Jurkat, Clone E6-1 (cell line): Measurements from ENCODE around the gene S100A4. TPM values are rescaled to one million over a fixed set of nuclear protein-coding genes. Genes with fewer than 3 reads are reported as not detected.
"Not testable (repeated sequence)": the region's sequence is repeated elsewhere in the genome, so short reads cannot be mapped to it uniquely, and the experiment has no call there.

Source experiments
- DNase-seq: peaks from one replicate; pipeline ENCODE4 v3.0.0-alpha.2; 2011; ENCODE audit warnings: low read depth, low spot score
- H3K4me3 ChIP-seq: 2 replicates; pipeline ENCODE4 v1.5.1; 2011; ENCODE audit warnings: mild to moderate bottlenecking, low read length, control low read depth, moderate library complexity
- polyA plus RNA-seq: library from polyadenylated mRNA; unstranded; fragments of >200 nt; gene quantifications from one replicate; pipeline ENCODE4 v1.2.1, GENCODE V29; 2012; ENCODE audit warnings: missing spikeins; ENCODE audit not compliant: insufficient read length, insufficient read depth

Gene S100A4
- 41.9 TPM for polyA plus RNA-seq

DNA sequence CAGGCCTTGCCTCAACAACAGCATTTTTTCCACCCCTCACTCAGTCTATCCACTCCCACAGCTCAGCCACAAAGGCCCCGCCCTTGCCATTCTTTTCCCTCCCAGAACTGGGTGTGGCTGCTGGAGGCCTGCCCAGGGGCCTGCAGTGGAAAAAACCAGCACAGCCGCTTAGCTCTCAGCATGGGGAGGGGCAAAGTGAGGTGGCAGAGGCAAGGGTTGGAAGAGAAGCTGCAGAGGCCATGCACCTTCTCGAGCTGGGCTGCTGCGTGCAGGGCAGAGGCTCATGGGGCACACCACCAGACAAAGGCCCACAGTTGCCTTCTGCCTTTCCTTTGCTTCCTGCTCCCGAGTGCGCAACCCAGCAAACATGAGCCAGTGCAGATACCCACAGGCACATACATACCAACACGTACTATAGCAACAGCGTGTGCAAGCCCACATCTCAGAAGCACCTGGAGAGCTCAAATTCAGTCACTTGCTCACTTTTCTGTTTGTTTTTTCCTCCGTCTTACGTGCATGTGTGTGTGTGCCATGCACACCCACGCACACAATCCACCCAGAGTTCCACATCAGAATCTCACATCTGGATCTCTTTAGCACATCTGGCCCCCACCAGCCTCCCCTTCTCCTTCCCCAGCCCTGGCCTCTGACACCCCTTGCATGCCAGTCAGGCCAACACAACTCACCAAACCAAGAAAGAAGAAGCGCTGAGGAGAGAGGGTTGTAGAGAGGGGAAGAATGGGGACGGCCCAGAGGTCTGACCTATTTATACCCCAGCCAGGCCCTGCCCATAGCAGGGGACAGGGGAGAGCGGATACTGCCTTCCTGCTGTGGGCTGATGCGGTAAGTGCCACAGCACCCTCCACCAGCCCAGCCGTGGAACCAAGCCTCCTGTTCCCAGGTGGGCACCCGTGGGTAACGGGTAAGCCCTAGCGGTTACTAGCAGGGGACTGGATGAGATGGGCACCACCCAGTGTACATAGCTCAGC is at the start of gene S100A4:
Gene S100A4, minus strand, starts transcription at position 740 of the 989 bp plus-strand sequence. CDS start 1,012 bp downstream, outside the sequence.
- DNase-seq, result peak; percentile 94
- H3K4me3 ChIP-seq, result peak within 1 kb of the TSS; percentile 29

DNA sequence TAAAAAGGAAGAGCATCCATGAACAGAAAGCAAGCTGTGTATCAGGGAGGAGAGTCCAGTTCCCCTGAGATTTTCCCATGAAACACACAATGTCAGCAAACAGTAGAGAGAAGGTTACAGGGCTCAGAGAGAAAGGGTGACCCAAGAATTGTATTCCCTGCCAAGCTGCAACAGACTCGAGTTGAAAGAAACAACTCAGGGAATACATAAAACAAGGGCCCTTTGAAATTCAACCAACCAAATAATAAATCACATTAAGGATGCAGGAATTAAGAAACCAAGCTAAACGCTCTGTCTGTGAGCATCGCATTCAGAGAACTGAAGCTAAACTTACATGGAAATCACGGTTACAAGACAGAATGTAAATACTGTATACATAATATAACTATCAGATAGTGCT is 47.1 kb upstream of the S100A4 start:
- H3K4me3 ChIP-seq, result no peak overlapping the region
- DNase-seq, result no peak

DNA sequence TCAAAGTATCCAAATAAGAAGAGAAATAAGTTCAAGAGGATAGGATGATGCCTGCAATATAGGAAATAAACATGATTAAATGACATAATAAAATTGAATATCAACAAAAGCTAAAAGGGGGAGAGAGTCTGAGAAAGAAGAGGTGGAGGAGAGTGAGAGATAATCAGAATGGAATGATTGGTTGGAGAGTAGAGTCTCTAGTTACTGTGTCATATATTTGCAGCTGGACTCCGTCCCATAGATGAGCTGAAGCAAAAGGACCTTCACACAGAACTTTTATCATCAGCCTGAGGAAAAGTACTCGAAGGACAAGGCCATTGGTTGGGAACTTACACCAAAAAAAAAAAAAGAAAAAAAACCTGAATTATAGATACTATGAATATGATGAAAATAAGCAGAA is 42.9 kb upstream of the S100A4 start:
- no peak overlapping the region for H3K4me3 ChIP-seq
- DNase-seq, result no peak

DNA sequence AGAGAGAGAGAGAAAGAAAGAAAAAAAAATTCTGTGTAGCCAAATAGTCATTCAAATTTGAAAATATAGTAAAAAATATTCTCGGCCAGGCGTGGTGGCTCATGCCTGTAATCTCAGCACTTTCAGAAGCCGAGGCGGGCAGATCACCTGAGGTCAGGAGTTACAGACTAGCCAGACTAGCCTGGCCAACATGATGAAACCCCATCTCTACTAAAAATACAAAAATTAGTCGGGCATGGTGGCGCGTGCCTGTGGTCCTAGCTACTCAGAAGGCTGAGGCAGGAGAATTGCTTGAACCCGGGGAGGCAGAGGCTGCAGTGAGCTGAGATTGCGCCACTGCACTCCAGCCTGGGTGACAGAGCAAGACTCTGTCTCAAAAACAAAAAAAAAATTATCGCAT is 42.4 kb upstream of the S100A4 start:
- not testable (repeated sequence) for DNase-seq, H3K4me3 ChIP-seq

DNA sequence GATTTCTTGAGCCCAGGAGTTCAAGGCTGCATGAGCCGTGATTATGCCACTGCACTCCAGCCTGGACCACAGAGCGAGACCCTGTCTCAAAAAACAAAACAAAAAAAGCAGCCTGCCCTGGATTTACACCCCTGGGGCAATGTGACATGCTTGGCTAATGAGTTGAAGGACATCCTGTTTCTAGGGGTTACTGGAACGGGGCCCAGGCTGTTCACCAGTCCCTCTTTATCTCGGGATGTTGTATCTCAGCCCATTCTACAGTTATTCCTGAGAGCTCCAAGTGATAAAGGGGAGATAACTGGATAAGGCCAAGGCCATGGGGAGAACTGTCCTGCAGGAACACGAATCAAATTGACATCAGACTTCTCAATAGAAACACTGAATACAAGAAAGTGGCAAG is 41.7 kb upstream of the S100A4 start:
- H3K4me3 ChIP-seq, result no peak overlapping the region
- DNase-seq, result no peak

DNA sequence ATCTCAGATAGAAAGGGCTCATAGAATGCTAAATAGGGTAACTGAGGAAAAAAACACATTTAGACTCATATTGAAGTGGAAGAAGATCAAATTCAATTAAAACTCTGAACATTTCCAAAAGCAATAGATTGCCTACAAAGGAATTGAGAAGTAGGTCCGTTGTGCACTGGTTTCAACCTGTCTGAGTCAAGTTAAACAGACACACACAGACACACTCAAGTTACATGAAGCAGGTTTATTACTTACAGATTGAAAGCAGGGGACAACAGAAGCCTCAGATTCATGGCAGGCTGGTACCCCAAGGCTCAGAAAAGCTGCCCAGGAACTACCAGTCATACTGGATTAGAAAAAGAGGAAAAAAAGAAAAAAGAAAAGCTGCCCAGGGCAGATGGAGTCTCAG is 40.7 kb upstream of the S100A4 start:
- DNase-seq, result no peak

DNA sequence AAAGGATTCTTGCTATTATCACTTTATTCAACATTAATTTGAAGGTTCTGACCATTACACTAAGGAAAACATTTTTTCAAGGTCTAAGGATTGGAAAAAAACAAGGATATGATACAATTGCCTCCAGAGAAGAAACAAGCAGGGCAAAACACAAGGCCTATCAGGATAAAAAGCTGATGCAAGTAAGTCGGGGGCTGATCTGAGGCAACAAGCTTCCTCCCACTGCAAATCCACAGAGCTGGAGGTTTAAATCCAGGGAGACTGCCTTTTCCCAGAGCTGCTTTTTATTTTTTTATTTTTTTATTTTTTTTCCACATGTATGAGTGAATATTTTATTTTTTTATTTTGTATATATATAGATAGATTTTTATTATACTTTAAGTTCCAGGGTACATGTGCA is 39.4 kb upstream of the S100A4 start:
- no peak overlapping the region for H3K4me3 ChIP-seq
- no peak for DNase-seq

More for the DNA sequence above, 40.7 kb upstream of the S100A4 start:
- H3K4me3 ChIP-seq, result no peak overlapping the region

DNA sequence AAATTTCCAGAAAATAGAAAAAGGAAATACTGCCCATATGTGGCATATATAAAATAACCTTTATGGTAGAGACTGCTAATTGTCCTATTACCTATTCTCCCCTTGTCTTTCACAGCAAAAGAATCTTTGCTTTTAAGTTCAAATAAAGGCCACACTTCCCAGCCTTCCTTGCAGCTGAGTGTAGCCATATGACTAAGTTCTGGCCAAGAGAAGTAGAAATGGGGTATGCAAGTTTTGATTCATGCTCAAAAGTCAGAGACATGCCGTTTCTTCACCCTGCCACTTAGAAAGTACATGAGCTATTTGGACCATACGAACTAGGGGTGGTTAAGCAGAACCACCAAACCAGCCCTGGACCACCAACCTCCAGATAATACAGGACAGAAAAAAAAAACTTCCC is 38.4 kb upstream of the S100A4 start:
- no peak overlapping the region for H3K4me3 ChIP-seq
- no peak for DNase-seq

DNA sequence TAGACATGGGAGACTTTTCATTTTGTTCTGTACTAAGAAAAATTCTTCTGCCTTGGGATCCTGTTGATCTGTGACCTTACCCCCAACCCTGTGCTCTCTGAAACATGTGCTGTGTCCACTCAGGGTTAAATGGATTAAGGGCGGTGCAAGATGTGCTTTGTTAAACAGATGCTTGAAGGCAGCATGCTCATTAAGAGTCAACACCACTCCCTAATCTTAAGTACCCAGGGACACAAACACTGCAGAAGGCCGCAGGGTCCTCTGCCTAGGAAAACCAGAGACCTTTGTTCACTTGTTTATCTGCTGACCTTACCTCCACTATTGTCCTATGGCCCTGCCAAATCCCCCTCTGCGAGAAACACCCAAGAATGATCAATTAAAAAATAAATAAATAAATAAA is 37.9 kb upstream of the S100A4 start:
- DNase-seq, H3K4me3 ChIP-seq: not testable (repeated sequence)

DNA sequence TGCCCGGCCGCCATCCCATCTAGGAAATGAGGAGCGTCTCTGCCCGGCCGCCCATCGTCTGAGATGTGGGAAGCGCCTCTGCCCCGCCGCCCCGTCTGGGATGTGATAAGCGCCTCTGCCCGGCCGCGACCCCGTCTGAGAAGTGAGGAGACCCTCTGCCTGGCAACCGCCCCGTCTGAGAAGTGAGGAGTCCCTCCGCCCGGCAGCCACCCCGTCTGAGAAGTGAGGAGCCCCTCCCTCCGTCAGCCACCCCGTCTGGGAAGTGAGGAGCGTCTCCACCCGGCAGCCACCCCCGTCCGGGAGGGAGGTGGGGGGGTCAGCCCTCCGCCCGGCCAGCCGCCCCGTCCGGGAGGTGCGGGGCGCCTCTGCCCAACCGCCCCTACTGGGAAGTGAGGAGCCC is 37.2 kb upstream of the S100A4 start:
- not testable (repeated sequence) for H3K4me3 ChIP-seq, DNase-seq

DNA sequence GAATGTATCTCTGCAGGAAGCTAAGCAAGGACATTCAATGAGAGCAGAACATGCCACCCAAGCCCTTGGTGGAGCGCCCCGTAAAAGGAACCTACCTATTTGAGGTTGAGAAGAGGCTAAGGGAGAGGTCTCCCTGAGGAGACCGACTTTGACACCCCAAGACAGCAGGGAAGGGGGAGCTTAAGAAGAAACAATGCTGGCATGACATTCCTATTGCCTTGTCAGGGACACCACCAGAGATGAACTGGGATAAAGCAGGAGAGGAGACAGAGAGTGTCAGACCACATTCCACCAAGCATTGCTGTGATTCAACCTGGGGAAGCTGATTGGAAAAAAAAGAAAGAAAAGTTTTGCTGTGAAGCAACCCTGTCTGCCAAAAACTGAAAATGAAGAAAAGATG is 33.3 kb upstream of the S100A4 start:
- no peak for DNase-seq
- no peak overlapping the region for H3K4me3 ChIP-seq

DNA sequence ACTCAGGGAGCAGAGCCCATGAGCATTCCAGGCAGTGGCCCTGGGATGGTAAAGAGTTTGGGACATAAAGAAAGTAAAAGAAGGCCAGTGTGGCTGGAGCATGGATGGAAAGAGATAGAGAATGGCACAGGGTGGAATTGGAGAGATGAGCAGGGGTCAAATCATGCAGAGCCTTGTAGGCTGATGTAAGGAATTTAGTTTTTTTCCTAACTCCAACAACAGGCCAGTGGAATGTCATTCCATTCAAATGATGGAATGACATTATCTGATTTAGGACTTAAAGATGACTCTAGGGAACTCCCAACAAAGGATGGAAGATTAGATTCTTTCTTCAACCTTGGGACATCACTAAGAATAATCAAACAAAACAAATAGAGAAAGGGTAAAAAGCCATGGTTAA is 32.9 kb upstream of the S100A4 start:
- H3K4me3 ChIP-seq, result no peak overlapping the region
- DNase-seq, result no peak

DNA sequence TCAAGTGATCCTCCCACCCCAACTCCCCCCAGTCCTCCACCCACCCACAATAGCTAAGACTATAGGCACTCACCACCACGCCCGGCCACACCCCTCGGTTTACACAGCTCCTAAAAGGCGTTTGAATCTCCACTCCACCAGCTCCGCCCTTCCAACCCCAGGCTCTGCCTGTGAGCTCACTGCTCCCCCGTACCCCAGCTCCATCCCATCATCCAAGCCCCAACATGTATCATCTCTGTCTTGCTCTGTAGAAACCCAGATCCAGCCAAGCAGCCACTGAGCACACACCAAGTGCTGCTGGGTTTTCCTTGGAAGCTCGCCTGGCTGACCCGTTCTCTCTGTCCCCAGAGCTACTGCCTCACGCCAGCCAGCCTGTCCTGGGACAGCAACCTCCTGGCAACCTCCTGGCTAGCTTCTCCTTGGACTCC is 32.0 kb upstream of the S100A4 start:
- no peak overlapping the region for H3K4me3 ChIP-seq
- no peak for DNase-seq

DNA sequence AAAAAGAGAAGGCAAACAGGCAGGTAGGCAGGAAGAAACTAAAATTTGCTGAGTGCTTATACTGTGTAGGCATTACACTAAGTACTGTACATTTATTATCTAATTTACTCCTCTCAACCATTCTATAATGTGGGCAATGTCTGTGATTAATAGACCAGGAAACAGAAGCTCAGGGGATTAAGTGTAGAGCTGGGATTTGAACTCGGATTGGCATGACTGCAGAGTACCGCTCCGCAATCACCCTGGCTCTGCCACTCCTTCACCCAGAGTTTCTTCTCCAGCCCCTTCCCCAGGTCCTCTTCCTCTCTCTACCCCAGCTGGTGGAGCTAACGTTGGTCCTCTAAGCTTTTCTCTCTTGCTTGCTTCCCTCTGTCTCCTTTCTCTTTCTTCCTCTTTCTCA is 31.5 kb upstream of the S100A4 start:
- no peak overlapping the region for H3K4me3 ChIP-seq
- DNase-seq, result no peak

DNA sequence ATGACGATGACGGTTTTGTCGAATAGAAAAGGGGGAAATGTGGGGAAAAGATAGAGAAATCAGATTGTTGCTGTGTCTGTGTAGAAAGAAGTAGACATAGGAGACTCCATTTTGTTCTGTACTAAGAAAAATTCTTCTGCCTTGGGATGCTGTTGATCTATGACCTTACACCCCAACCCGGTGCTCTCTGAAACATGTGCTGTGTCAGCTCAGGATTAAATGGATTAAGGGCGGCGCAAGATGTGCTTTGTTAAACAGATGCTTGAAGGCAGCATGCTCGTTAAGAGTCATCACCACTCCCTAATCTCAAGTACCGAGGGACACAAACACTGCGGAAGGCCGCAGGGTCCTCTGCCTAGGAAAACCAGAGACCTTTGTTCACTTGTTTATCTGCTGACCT is 29.9 kb upstream of the S100A4 start:
- DNase-seq, result not testable (repeated sequence)

DNA sequence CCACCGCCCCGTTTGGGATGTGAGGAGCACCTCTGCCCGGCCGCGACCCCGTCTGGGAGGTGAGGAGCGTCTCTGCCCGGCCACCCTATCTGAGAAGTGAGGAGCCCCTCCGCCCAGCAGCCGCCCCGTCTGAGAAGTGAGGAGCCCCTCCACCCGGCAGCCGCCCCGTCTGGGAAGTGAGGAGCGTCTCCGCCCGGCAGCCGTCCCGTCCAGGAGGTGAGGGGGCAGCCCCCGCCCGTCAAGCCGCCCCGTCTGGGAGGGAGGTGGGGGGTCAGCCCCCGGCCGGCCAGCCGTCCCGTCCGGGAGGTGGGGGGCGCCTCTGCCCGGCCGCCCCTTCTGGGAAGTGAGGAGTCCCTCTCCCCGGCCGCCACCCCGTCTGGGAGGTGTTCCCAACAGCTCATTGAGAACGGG is 29.5 kb upstream of the S100A4 start:
- DNase-seq, H3K4me3 ChIP-seq: not testable (repeated sequence)

More for the DNA sequence above, 29.9 kb upstream of the S100A4 start:
- H3K4me3 ChIP-seq, result not testable (repeated sequence)

DNA sequence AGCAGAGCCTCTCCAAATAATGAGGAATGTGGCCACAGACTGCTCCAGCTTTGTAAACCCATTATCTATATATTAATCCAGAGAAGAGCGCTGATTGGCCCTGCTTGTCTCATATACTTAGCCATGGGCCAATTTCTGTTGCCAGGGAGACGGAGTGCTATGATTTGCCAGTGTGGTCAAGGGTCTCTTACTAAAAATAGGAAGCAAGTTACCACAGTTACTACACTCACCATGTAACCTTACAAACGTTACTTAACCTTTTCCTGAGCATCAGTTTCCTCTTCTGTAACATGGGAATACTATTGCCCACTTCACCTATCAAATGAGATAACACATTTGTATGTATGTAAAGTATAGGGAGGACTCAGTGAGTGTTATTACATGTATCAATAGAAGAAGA is 27.7 kb upstream of the S100A4 start:
- DNase-seq, result no peak

DNA sequence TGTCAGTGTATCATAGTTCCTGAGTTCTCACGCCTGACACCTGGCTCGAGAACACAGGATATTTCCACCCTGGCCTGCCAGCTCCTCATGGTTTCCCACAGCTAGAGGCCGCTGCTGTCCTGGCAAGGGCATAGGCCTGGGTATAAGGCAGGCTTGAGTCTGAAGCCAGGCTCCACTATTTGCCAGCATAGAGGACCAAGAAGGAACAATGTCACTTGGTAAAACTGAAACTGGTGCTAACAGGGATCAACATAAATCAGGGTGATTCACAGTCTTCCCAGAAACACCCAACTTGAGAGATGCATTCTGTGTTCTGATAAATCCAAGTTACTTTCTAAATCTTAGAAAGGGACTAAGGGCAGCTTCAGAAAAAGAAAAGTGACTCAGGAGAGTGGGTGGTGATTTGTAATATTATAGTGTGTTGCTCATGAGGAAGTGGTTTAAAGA is 27.0 kb upstream of the S100A4 start:
- DNase-seq, result peak; percentile 31
- no peak overlapping the region for H3K4me3 ChIP-seq

More for the DNA sequence above, 27.7 kb upstream of the S100A4 start:
- no peak overlapping the region for H3K4me3 ChIP-seq

DNA sequence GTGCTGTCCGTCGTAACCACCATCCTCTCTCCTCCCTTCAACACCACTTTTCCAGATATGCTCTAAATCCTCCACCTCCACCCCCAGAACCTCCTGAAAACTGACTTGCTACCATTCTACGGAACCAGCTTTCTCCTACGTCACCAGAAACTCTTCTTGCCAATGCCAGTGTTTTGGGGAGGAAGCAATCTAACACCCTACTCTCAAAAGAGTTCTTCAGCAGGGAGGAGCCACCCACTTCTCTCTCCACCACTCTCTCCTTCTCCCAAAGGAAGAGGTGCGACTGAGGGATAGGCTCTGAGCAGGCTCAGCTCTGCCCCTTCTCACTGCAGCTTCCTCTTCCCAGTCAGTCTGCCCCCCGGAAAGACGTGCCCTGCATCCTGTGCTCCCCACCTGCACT is 26.1 kb upstream of the S100A4 start:
- no peak for DNase-seq
- H3K4me3 ChIP-seq, result no peak overlapping the region

DNA sequence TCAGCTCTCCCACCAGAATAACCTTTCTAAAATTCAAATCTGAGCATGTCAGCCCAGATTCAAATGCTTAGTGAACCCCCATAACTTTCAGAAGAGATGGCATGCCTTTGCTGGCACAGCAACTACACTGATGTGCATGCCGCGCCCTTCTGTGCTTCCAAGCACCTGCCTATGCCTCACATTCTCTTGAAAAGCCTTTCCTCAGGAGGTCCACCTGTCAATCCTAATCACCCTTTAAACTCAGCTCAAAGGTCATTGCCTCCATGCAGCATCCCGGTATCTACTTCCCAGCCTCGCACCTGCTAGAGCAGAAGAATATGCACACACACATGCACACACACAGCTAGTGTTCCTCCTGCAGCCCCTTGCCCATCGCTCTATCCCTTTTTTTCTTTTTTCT is 25.3 kb upstream of the S100A4 start:
- H3K4me3 ChIP-seq, result no peak overlapping the region
- DNase-seq, result no peak

DNA sequence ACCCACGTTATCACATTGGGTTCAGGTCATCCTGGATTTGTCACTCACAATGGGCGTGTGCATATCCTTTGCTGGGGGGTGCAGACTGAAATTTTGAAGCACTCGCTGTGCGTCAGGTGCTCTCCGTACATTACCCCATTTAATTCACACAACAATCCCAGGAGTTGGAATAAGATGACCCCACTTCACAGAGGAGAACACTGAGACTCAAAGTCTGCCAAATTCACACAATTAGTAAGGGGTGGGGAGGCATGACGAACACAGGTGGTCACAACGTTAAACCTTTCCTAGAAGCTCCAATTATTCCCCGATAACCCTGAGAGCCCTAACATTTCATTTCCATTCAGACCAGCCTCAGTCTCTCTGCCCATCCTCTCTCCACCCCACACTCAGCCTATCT is 23.9 kb upstream of the S100A4 start:
- H3K4me3 ChIP-seq, result no peak overlapping the region
- DNase-seq, result no peak
